Mesendoderm (in vitro differentiated cells): Measurements from ENCODE around the gene BOD1L1.
A peak's percentile ranks its signal among the peaks of the same experiment; 100 is the strongest.

Source experiments
- DNase-seq: peaks from one replicate; pipeline ENCODE4 v3.0.0; 2013
- H2AK5ac ChIP-seq: 2 replicates; pipeline ENCODE4 v1.6.1; 2013; ENCODE audit warnings: low read length, inconsistent platforms
- H2BK120ac ChIP-seq: 2 replicates; pipeline ENCODE4 v1.6.1; 2013; ENCODE audit warnings: low read depth, mild to moderate bottlenecking, low read length, moderate library complexity, mixed read lengths
- H2BK15ac ChIP-seq: replicated peaks from 2 replicates; pipeline ENCODE4 v1.6.1; 2013; ENCODE audit warnings: low read depth, mild to moderate bottlenecking, moderate library complexity
- H2BK5ac ChIP-seq: 2 replicates; pipeline ENCODE4 v1.6.1; 2013; ENCODE audit warnings: low read length, inconsistent platforms
- H3K18ac ChIP-seq: 2 replicates; pipeline ENCODE4 v1.6.1; 2013; ENCODE audit warnings: mild to moderate bottlenecking, low read length, mixed read lengths
- H3K23ac ChIP-seq: one replicate; pipeline ENCODE4 v1.6.1; 2013; ENCODE audit warnings: low read length
- H3K27ac ChIP-seq: 2 replicates; pipeline ENCODE4 v1.5.1; 2013; ENCODE audit warnings: low read depth, mild to moderate bottlenecking, inconsistent platforms, low read length, moderate library complexity
- H3K27me3 ChIP-seq: 2 replicates; pipeline ENCODE4 v1.6.1; 2013; ENCODE audit warnings: low read length, control low read depth, mild to moderate bottlenecking, inconsistent platforms; ENCODE audit not compliant: insufficient read depth, poor library complexity
- H3K36me3 ChIP-seq: 2 replicates; pipeline ENCODE4 v1.6.1; 2013; ENCODE audit warnings: low read length, inconsistent platforms; ENCODE audit not compliant: control insufficient read depth, insufficient read depth
- H3K4ac ChIP-seq: one replicate; pipeline ENCODE4 v1.6.1; 2013; ENCODE audit warnings: low read depth, mild to moderate bottlenecking, low read length, moderate library complexity
- H3K4me1 ChIP-seq: 2 replicates; pipeline ENCODE4 v1.6.1; 2013; ENCODE audit warnings: low read depth, low read length, inconsistent platforms; ENCODE audit not compliant: control insufficient read depth
- H3K4me2 ChIP-seq: 2 replicates; pipeline ENCODE4 v1.6.1; 2013; ENCODE audit warnings: low read length
- H3K4me3 ChIP-seq: 2 replicates; pipeline ENCODE4 v1.5.1; 2013; ENCODE audit warnings: mild to moderate bottlenecking, low read length
- H3K56ac ChIP-seq: one replicate; pipeline ENCODE4 v1.6.1; 2013; ENCODE audit warnings: low read length
- H3K79me1 ChIP-seq: 2 replicates; pipeline ENCODE4 v1.6.1; 2013; ENCODE audit warnings: low read length, inconsistent platforms
- H3K79me2 ChIP-seq: 2 replicates; pipeline ENCODE4 v1.6.1; 2013; ENCODE audit warnings: mild to moderate bottlenecking, low read length; ENCODE audit not compliant: control insufficient read depth, insufficient read depth
- H3K9ac ChIP-seq: 2 replicates; pipeline ENCODE4 v1.6.1; 2013; ENCODE audit warnings: low read length, inconsistent platforms
- H4K5ac ChIP-seq: one replicate; pipeline ENCODE4 v1.6.1; 2013; ENCODE audit warnings: low read length
- H4K8ac ChIP-seq: one replicate; pipeline ENCODE4 v1.6.1; 2013; ENCODE audit warnings: low read depth, mild to moderate bottlenecking, control low read depth, low read length, moderate library complexity
- WGBS: extraction: QIAGEN DNeasy Blood & Tissue Kit; methylation state at CpG from one replicate; pipeline ENCODE4 v1.1.7; 2013; ENCODE audit warnings: low lambda C conversion rate, missing lambda C conversion rate; ENCODE audit not compliant: insufficient coverage; ENCODE audit errors: extremely low coverage; 5-methylcytosine and 5-hydroxymethylcytosine counted together

The BOD1L1 gene

DNA sequence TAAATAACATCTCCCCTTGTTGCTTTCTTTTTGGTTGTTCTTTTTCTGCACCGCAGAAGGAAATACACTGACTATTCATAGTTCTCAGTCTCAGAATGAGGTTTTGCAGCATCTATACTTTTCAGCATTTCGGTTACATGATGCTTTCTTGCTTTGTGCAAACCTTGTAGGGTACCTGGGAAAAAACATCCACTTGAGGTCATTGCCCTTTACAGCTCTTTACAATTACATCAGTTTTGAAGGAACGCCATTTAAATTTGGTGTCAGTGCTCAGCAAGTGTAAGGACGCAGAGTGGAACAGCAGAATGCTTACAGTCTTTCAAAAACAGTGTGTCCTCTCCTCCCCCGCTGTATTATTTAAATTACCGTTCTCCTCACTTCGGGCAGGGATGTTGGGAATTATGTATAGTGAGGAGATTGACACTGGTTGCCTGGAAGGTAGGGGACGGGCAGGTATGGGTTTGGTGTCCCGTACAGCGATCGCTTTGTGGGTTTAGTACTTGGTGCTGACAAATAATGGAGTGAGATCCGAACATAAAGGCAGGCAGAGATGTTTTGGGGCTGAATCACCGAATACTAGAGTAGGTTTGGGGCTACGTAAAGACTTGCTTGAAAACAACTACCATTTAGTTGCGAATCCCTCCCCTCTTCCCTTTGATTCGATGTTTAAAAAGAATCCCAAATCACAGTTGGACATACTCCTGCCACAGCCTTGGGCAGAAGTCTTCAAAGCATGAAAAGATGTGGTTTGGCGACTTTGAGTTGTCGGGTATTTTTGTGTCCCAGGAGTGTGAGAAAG is 81.2 kb downstream of the BOD1L1 start:
- H2BK15ac ChIP-seq, result no peak overlapping the region
- peak overlapping the region; percentile 48 for H3K9ac ChIP-seq
- H3K56ac ChIP-seq, result peak overlapping the region; percentile 80
- no peak overlapping the region for H4K8ac ChIP-seq
- no peak overlapping the region for H3K23ac ChIP-seq
- H3K4me2 ChIP-seq, result peak overlapping the region; percentile 77
- H3K27ac ChIP-seq, result no peak overlapping the region
- peaks cover 1% of the 10 kb centered on the region for H3K4me1 ChIP-seq
- no peaks in the 10 kb centered on the region for H3K79me1 ChIP-seq
- DNase-seq, result no peak
- H2AK5ac ChIP-seq, result no peak overlapping the region
- peaks cover 40% of the 10 kb centered on the region for H3K27me3 ChIP-seq
- no peak overlapping the region for H3K18ac ChIP-seq
- H4K5ac ChIP-seq, result no peak overlapping the region
- no peak overlapping the region for H2BK5ac ChIP-seq
- no peak overlapping the region for H3K4ac ChIP-seq
- no peaks in the 10 kb centered on the region for H3K79me2 ChIP-seq
- H3K4me3 ChIP-seq, result no peak overlapping the region
- no peaks in the 10 kb centered on the region for H3K36me3 ChIP-seq
- WGBS, result no CpG with 5 or more reads among the region's 18 CpGs
- H2BK120ac ChIP-seq, result no peak overlapping the region

DNA sequence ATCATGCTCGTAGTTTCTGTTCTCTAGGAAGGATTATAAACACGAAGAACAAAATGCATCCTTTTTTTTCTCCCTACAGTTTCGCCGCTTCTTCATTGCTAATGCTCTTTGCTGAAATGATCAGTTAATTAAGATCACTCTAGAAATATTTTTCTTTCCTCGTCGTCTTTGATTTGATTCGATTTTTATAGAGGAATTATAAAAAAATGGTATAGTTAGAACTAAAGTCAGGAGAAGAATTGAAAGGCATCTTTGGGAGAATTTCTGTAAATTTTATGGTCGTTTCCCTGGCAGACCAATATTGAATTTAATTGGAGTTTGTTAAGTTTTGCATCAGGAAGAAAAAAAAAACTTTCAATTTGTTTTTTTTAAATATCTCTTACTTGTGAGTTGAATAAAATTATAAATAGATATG is 82.1 kb downstream of the BOD1L1 start:
- Histone ChIP-seq H3K56ac (no peak overlapping the region), H3K27me3 (peaks cover 50% of the 10 kb centered on the region), H3K9ac (no peak overlapping the region), H3K79me2 (no peaks in the 10 kb centered on the region), H3K23ac (no peak overlapping the region), H4K8ac (no peak overlapping the region), H2AK5ac (no peak overlapping the region), H3K4me3 (no peak overlapping the region), H2BK5ac (no peak overlapping the region), H3K36me3 (no peaks in the 10 kb centered on the region), H3K18ac (no peak overlapping the region), H4K5ac (no peak overlapping the region), H2BK120ac (no peak overlapping the region), H3K27ac (no peak overlapping the region), H3K4ac (no peak overlapping the region), H3K4me2 (peak overlapping the region; percentile 34), H3K79me1 (no peaks in the 10 kb centered on the region), H2BK15ac (no peak overlapping the region), H3K4me1 (peaks cover 1% of the 10 kb centered on the region)
- no CpG with 5 or more reads among the region's 8 CpGs for WGBS
- no peak for DNase-seq

DNA sequence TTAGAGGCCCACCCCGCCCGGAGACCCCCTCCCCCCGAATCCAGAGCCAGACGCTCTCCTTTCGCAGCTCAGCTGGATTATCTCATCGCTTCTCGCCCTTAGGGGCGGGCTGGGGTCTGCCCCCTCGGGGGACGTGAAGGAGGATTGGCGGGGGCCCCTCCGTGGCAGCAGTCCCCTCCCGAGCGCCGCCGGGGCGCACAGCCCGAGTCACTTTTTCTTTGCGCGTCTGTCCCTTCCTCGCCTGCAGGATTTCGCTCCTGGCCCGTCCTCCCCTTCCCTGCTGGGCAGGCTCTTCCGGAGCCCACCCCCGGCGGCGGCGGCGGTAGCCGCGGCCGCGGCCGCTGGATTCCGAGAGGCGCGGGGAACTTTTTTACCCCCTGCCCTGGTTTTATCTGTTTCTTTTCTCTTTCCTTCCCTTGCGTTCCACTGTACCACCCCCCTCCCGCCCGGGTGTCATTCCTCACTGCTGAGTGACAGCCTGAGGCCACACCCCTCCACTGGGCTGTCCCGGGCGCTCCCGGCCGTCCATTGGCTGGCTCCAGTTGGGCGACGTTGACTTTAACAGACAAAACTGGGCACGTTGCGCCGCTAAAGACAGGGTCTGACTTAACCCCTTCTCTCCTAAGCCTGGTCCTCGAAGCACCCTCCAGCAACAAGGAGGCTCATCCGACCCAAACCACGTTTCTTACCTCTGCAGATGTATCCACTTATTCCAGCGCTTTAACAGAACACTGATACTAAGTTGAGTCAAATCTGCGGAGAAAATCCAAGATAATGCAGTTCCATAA is 82.7 kb downstream of the BOD1L1 start:
- H3K18ac ChIP-seq, result peak overlapping the region; percentile 91
- no peaks in the 10 kb centered on the region for H3K79me1 ChIP-seq
- no CpG with 5 or more reads among the region's 54 CpGs for WGBS
- no peak overlapping the region for H2AK5ac ChIP-seq
- no peak overlapping the region for H2BK15ac ChIP-seq
- peak overlapping the region; percentile 46 for H3K9ac ChIP-seq
- H3K56ac ChIP-seq, result peak overlapping the region; percentile 39
- no peaks in the 10 kb centered on the region for H3K79me2 ChIP-seq
- no peak overlapping the region for H3K23ac ChIP-seq
- peak overlapping the region; percentile 61 for H3K4me2 ChIP-seq
- no peak overlapping the region for H4K5ac ChIP-seq
- no peak overlapping the region for H3K4ac ChIP-seq
- peaks cover 56% of the 10 kb centered on the region for H3K27me3 ChIP-seq
- peak; percentile 97 for DNase-seq
- H2BK5ac ChIP-seq, result no peak overlapping the region
- H2BK120ac ChIP-seq, result no peak overlapping the region
- peak overlapping the region; percentile 18 for H3K4me3 ChIP-seq
- peak overlapping the region; percentile 66 for H3K27ac ChIP-seq
- peaks cover 1% of the 10 kb centered on the region for H3K4me1 ChIP-seq
- H3K36me3 ChIP-seq, result no peaks in the 10 kb centered on the region
- no peak overlapping the region for H4K8ac ChIP-seq

DNA sequence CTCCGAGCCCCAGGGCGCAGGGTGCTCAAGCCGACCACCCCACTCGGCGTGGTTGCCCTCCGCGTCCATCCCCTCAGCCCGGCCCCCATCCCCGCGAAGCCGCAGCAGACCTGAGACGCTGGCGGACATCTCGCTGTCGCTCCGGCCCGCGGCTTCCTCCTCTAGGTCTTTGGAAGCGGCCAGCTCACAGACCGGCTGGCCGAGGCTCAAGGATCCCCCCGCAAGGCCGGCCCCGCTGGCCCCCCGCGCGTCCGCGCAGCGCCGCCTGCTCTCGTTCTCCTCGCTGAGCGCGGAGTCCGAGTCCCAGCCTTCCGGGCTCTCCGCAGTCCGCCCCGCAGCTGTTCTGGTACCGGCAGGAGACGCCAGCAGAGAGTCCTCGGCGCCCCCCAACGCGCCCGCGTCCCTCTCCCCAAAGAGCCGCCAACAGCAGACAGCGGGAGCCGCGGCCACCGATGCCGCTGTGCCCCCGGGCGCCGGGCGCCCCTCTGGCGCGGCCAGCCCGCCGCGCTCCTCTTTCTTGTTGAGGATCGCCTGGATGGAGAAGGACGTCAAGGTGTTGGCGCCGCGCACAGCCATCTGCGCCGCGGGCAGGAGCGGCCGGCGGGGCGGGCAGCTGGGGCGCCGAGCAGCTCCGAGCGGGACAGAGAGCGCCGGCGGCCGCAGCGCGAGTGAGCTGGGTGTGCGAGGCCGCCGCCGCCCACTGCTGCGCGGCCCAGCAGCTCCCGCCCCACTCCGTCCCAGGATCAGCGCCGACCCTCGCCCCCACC is 83.5 kb downstream of the BOD1L1 start, which contains the start of gene NKX3-2:
Gene NKX3-2, minus strand, starts transcription at position 670 of the 767 bp plus-strand sequence. Its CDS starts 94 bp downstream, at position 576.
- peak within 1 kb of the TSS; percentile 56 for H3K56ac ChIP-seq
- no peak within 1 kb of the TSS for H2BK5ac ChIP-seq
- no peak within 1 kb of the TSS for H4K8ac ChIP-seq
- peaks cover 1% of the 10 kb centered on the region for H3K4me1 ChIP-seq
- no peak within 1 kb of the TSS for H2BK15ac ChIP-seq
- peak within 1 kb of the TSS; percentile 91 for H3K18ac ChIP-seq
- H2AK5ac ChIP-seq, result no peak within 1 kb of the TSS
- peaks cover 64% of the 10 kb centered on the region for H3K27me3 ChIP-seq
- no peaks in the 10 kb centered on the region for H3K36me3 ChIP-seq
- peak within 1 kb of the TSS; percentile 18 for H3K4me3 ChIP-seq
- DNase-seq, result no peak
- no peak within 1 kb of the TSS for H4K5ac ChIP-seq
- no peak within 1 kb of the TSS for H2BK120ac ChIP-seq
- no peak within 1 kb of the TSS for H3K4ac ChIP-seq
- no CpG with 5 or more reads among the region's 96 CpGs for WGBS
- H3K79me1 ChIP-seq, result no peaks in the 10 kb centered on the region
- peak within 1 kb of the TSS; percentile 66 for H3K27ac ChIP-seq
- H3K9ac ChIP-seq, result peak within 1 kb of the TSS; percentile 55
- H3K23ac ChIP-seq, result no peak within 1 kb of the TSS
- peak within 1 kb of the TSS; percentile 66 for H3K4me2 ChIP-seq
- H3K79me2 ChIP-seq, result no peaks in the 10 kb centered on the region

DNA sequence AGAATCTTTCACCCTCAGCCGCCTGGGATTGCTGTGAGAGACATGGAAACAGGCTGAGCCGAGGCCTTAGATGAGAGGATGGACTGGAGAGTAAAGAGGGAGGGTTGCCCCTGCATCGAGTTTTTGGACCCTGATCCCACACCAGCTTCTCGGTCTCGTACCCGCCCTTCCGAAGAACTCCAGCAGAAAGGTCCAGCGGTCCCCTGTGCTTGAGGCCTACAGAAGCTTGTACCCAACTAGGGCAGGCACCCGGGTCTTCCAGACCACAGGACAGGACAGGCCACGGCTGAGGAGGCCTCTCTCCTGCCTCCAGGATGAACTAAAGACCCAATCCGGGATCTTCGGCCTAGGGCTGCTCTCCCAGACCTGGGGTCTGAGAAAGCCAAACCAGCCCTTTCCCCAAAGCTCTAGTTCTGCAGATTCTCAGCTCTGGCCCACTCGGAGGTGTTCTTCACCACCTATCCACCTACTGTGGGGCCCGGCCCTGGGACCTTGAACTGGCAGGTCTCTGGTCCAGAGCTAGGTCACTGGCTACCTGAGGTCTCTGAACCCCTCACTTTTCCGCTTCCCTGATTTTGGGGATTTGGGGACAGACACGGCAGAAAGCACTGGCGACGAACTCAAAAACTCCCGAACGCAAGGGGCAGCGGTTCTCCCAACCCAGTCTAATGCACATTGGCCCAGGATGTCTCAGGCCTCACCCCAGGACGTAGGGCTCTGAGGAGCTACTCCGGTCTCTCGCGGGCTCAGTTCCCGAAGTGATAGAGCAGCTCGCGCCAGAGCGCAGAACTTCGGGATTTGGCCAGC is 84.3 kb downstream of the BOD1L1 start:
- whole genome bisulfite sequencing, result no CpG with 5 or more reads among the region's 30 CpGs
- no peak overlapping the region for H2BK15ac ChIP-seq

More for the DNA sequence above, 84.3 kb downstream of the BOD1L1 start:
- H3K79me2 ChIP-seq, result no peaks in the 10 kb centered on the region
- H4K8ac ChIP-seq, result no peak overlapping the region
- H3K4ac ChIP-seq, result no peak overlapping the region
- H3K4me3 ChIP-seq, result no peak overlapping the region
- H3K56ac ChIP-seq, result peak overlapping the region; percentile 56
- H2BK5ac ChIP-seq, result no peak overlapping the region
- H3K27me3 ChIP-seq, result peaks cover 72% of the 10 kb centered on the region
- peak overlapping the region; percentile 66 for H3K4me2 ChIP-seq
- no peak overlapping the region for H3K27ac ChIP-seq
- H3K36me3 ChIP-seq, result no peaks in the 10 kb centered on the region
- peak overlapping the region; percentile 55 for H3K9ac ChIP-seq
- H2AK5ac ChIP-seq, result no peak overlapping the region
- H4K5ac ChIP-seq, result no peak overlapping the region
- H3K4me1 ChIP-seq, result peaks cover 1% of the 10 kb centered on the region
- H3K23ac ChIP-seq, result no peak overlapping the region
- H3K18ac ChIP-seq, result no peak overlapping the region
- no peaks in the 10 kb centered on the region for H3K79me1 ChIP-seq
- no peak overlapping the region for H2BK120ac ChIP-seq
- no peak for DNase-seq
